GM18511 (cell line): ENCODE measurements around the gene GYS2.
A peak's percentile ranks its signal among the peaks of the same experiment; 100 is the strongest.

Source experiments
- ATAC-seq: cut with Tn5 transposase; IDR thresholded peaks from one replicate; pipeline ENCODE4 v1.9.1; 2021; ENCODE audit warnings: mild to moderate bottlenecking, moderate library complexity; ENCODE audit not compliant: unreplicated experiment

Gene GYS2

GRCh38 chr12:21509768-21510167, 94.9 kb downstream of the GYS2 start:
- peak; percentile 95 for ATAC-seq

GRCh38 chr12:21507849-21508248, 96.8 kb downstream of the GYS2 start:
- ATAC-seq, result no peak

GRCh38 chr12:21505888-21506287, 98.8 kb downstream of the GYS2 start:
- ATAC-seq, result no peak

- ATAC-seq, result no peak
These were observed 101.8 kb downstream of the GYS2 start for GRCh38 chr12:21502872-21503271.

- ATAC-seq, result peak; percentile 4
These were observed 102.5 kb downstream of the GYS2 start for GRCh38 chr12:21502164-21502496.

- peak; percentile 99 for ATAC-seq
These were observed 103.1 kb downstream of the GYS2 start, which contains the start of the genes GOLT1B and RECQL for GRCh38 chr12:21501258-21502163. GOLT1B (plus strand) TSS chr12:21501789; CDS start chr12:21501924, 135 bp downstream. RECQL (minus strand) TSS chr12:21501635; CDS start chr12:21499570, 2,065 bp downstream.

GRCh38 chr12:21500786-21501257, 103.8 kb downstream of the GYS2 start:
- ATAC-seq, result peak; percentile 17

- ATAC-seq, result no peak
These were observed 104.9 kb downstream of the GYS2 start for GRCh38 chr12:21499765-21500164.
